Osteoblast (primary cell): ENCODE measurements around the gene CFAP221. TPM values are rescaled to one million over a fixed set of nuclear protein-coding genes. Genes with fewer than 3 reads are reported as not detected.

Experiments
- DNase-seq: peaks from one replicate; pipeline ENCODE4 v3.0.0; 2011; ENCODE audit warnings: low spot score, mixed read lengths; ENCODE audit not compliant: insufficient read length; ENCODE audit errors: missing footprints
- H2AFZ ChIP-seq: 2 replicates; pipeline ENCODE4 v1.6.0; 2011; ENCODE audit warnings: mild to moderate bottlenecking, low read length
- H3K27ac ChIP-seq: 2 replicates; pipeline ENCODE4 v1.5.1; 2011; ENCODE audit warnings: mild to moderate bottlenecking, low read depth, low read length, moderate library complexity
- H3K27me3 ChIP-seq: 2 replicates; pipeline ENCODE4 v1.6.0; 2012; ENCODE audit warnings: mild to moderate bottlenecking, control low read depth, inconsistent platforms, low read length, moderate library complexity; ENCODE audit not compliant: insufficient read depth
- H3K36me3 ChIP-seq: 2 replicates; pipeline ENCODE4 v1.5.1; 2011; ENCODE audit warnings: mild to moderate bottlenecking, low read length, control low read depth, moderate library complexity; ENCODE audit not compliant: insufficient read depth
- H3K4me1 ChIP-seq: 2 replicates; pipeline ENCODE4 v1.5.1; 2011; ENCODE audit warnings: mild to moderate bottlenecking, low read length, control low read depth, moderate library complexity; ENCODE audit not compliant: insufficient read depth
- H3K4me2 ChIP-seq: 2 replicates; pipeline ENCODE4 v1.6.0; 2011; ENCODE audit warnings: mild to moderate bottlenecking, low read length; ENCODE audit not compliant: insufficient read depth
- H3K4me3 ChIP-seq: fragments of 200-600 bp; sonication (generic); 3 replicates; pipeline ENCODE4 v1.5.1; 2012; ENCODE audit warnings: mild to moderate bottlenecking, low read length, inconsistent platforms; ENCODE audit not compliant: insufficient read depth
- H3K79me2 ChIP-seq: 2 replicates; pipeline ENCODE4 v1.6.0; 2012; ENCODE audit warnings: mild to moderate bottlenecking, low read length, control low read depth, inconsistent platforms; ENCODE audit not compliant: insufficient read depth
- H3K9me3 ChIP-seq: 2 replicates; pipeline ENCODE4 v1.5.1; 2011; ENCODE audit warnings: low read depth, low read length, control low read depth
- H4K20me1 ChIP-seq: 2 replicates; pipeline ENCODE4 v1.6.0; 2012; ENCODE audit warnings: mild to moderate bottlenecking, low read length, control low read depth; ENCODE audit not compliant: insufficient read depth
- total RNA-seq: library from RNA; depleted of rRNA; stranded (reverse); fragments of >200 nt; gene quantifications from 2 replicates; pipeline ENCODE4 v1.2.3, GENCODE V29; 2012
- TF ChIP-seq, protein P1 (sequence below): IDR thresholded peaks from 2 replicates; pipeline ENCODE4 v1.5.1; 2011; ENCODE audit warnings: mild to moderate bottlenecking, low read depth, low read length, moderate library complexity; ENCODE audit errors: extremely low read depth

CFAP221 gene
- total RNA-seq, 1 donor: 0.36 TPM

GRCh38 chr2:119549241-119549640, 5.0 kb downstream of the CFAP221 start:
- TF ChIP-seq, protein P1, sequence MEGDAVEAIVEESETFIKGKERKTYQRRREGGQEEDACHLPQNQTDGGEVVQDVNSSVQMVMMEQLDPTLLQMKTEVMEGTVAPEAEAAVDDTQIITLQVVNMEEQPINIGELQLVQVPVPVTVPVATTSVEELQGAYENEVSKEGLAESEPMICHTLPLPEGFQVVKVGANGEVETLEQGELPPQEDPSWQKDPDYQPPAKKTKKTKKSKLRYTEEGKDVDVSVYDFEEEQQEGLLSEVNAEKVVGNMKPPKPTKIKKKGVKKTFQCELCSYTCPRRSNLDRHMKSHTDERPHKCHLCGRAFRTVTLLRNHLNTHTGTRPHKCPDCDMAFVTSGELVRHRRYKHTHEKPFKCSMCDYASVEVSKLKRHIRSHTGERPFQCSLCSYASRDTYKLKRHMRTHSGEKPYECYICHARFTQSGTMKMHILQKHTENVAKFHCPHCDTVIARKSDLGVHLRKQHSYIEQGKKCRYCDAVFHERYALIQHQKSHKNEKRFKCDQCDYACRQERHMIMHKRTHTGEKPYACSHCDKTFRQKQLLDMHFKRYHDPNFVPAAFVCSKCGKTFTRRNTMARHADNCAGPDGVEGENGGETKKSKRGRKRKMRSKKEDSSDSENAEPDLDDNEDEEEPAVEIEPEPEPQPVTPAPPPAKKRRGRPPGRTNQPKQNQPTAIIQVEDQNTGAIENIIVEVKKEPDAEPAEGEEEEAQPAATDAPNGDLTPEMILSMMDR: no peak
- H3K4me2 ChIP-seq: no peak overlapping the region
- H3K27ac ChIP-seq: no peak overlapping the region
- no peak overlapping the region for H2AFZ ChIP-seq
- no peak for DNase-seq
- peaks cover 25% of the 10 kb centered on the region for H3K27me3 ChIP-seq
- H3K9me3 ChIP-seq: no peaks in the 10 kb centered on the region
- no peaks in the 10 kb centered on the region for H4K20me1 ChIP-seq
- no peaks in the 10 kb centered on the region for H3K79me2 ChIP-seq
- H3K4me1 ChIP-seq: peaks cover 9% of the 10 kb centered on the region
- H3K36me3 ChIP-seq: no peaks in the 10 kb centered on the region
- no peak overlapping the region for H3K4me3 ChIP-seq

DNA sequence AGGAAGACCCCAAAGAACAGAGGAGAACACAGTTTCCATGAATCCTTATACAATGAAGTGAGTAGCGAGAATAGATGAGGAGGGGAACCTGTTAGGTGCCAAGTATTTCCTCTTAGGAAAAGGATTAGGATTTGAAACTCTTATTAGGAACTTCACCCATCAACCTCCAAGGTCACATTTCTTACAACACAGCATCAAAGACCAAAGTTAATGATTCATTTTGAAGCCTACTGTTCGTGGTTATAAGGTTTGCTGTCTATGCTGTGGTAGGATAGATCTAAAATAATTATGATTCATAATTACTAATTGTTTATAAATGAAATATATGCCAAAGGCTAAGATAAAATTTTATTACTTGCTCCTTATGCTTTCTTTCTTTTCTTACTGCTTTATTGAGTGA, 6.1 kb downstream of the CFAP221 start:
- no peaks in the 10 kb centered on the region for H3K4me1 ChIP-seq
- no peaks in the 10 kb centered on the region for H3K79me2 ChIP-seq
- no peaks in the 10 kb centered on the region for H3K36me3 ChIP-seq
- TF ChIP-seq, protein P1: no peak
- H3K4me2 ChIP-seq: no peak overlapping the region
- no peaks in the 10 kb centered on the region for H4K20me1 ChIP-seq
- DNase-seq: no peak
- no peak overlapping the region for H2AFZ ChIP-seq
- H3K9me3 ChIP-seq: no peaks in the 10 kb centered on the region
- peaks cover 15% of the 10 kb centered on the region for H3K27me3 ChIP-seq
- H3K27ac ChIP-seq: no peak overlapping the region
- H3K4me3 ChIP-seq: no peak overlapping the region

DNA sequence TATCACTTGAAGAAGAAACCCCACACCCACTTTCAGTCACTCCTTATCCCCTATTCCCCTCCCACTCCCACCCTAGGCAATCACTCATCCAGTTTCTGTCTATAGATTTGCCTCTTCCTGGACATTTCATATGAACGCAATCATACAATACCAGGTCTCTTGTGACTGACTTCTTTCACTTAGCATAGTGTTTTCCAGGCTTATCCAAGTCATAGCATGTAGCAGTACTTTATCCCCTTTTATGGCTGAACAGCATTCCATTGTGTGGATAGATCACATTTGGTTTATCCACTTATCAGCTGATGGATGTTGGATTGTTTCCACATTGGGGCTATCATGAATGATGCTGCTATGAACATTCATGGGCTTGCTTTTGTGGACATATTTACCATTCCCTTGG, 6.6 kb downstream of the CFAP221 start:
- Histone ChIP-seq H3K4me2 (no peak overlapping the region), H4K20me1 (no peaks in the 10 kb centered on the region), H3K4me3 (no peak overlapping the region), H3K36me3 (no peaks in the 10 kb centered on the region), H3K79me2 (no peaks in the 10 kb centered on the region), H3K27me3 (peaks cover 10% of the 10 kb centered on the region), H3K4me1 (no peaks in the 10 kb centered on the region), H3K9me3 (no peaks in the 10 kb centered on the region), H2AFZ (no peak overlapping the region), H3K27ac (no peak overlapping the region)
- no peak for DNase-seq
- TF ChIP-seq, protein P1: no peak

DNA sequence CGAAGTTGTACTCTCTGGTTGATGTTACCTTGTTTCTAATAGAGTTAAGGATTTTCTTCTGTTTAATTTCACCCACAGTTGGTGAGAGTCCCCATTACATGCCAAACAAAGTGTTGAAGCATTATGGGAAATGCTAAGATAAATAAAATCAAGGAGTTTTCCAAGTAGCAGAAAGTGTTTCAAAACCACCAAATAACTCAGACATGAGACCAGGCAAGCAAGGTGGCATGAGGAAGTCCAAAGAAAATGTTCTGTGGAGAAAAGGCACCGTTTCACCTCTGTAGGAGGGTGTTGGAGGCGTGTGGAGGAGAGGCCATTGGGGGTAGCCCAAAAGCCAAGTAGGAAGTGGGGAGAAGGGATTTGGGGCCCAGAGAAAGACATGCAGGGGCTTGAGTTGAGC, 8.7 kb downstream of the CFAP221 start:
- no peaks in the 10 kb centered on the region for H3K27me3 ChIP-seq
- no peak overlapping the region for H3K4me3 ChIP-seq
- no peak for DNase-seq
- H4K20me1 ChIP-seq: no peaks in the 10 kb centered on the region
- no peaks in the 10 kb centered on the region for H3K9me3 ChIP-seq
- H3K27ac ChIP-seq: no peak overlapping the region
- no peak overlapping the region for H2AFZ ChIP-seq
- no peaks in the 10 kb centered on the region for H3K4me1 ChIP-seq
- no peak overlapping the region for H3K4me2 ChIP-seq
- TF ChIP-seq, protein P1: no peak
- no peaks in the 10 kb centered on the region for H3K79me2 ChIP-seq
- no peaks in the 10 kb centered on the region for H3K36me3 ChIP-seq
